ENCODE measurements around the gene AADAT. TPM values are rescaled to one million over a fixed set of nuclear protein-coding genes. Genes with fewer than 3 reads are reported as not detected.
A peak's percentile ranks its signal among the peaks of the same experiment; 100 is the strongest.

AADAT gene
- total RNA-seq, 1 donor from 2014 or later = 0.07 TPM

DNA sequence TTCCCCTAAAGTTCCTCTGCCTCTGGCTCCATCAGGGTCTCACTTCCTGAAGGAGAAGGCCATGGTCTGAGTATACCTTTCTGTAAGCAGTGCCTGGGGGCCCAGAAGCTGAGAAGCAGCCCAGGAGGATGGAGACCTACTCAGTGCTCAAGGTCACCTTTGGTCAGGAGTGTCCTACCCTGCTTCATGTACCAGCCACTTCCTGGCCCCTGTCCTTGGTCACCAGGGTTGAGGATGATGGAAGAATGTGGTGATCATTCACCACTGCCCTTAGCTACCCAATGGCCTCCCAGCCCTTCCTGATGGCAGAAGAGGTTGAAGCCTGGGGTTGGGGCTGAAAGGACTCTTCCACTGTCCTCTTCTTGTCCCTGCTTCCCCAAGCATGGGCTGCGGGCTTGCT lies 54.5 kb downstream of the AADAT start:
- DNase-seq (ENCODE audit: low read depth, low spot score) = no peak

DNA sequence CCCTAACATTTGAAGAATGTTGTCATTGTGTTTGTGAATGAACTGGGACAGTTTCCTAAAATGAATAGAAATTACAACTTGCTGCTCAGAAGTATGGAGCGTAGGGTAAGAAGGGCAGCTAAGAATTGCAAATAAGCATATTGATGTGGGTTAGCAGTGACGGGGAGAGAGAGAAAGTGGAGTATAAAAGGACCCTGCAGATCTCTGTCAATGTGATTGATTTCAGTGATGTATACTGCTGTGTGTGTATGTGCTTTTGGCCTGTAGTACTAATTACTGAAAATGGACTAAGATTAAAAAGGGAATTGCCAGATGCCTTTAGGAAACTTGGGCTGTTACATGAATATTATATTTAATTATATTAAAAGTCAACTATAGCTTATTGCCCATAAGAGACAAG lies 55.8 kb downstream of the AADAT start:
- DNase-seq (ENCODE audit: low read depth, low spot score) = no peak

DNA sequence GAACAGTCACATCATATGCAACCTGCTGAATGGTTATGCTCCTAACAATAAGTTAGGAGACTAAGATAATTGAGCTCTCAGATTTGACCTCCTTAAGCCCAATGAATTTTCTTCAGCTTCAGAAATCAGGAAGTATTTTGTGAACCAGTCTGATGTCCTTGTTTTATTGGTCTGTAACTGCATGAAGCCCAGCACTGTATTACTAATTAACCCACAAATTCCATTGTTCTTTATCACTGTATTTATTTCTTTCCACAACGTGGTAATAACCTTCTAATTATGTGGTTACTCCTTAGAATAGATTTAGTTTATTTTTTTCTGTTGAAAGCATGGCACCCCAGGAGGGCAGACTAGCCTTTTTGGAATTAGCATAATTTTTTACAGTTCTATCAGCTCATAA lies 59.6 kb downstream of the AADAT start:
- no peak for DNase-seq (ENCODE audit: low read depth, low spot score)

DNA sequence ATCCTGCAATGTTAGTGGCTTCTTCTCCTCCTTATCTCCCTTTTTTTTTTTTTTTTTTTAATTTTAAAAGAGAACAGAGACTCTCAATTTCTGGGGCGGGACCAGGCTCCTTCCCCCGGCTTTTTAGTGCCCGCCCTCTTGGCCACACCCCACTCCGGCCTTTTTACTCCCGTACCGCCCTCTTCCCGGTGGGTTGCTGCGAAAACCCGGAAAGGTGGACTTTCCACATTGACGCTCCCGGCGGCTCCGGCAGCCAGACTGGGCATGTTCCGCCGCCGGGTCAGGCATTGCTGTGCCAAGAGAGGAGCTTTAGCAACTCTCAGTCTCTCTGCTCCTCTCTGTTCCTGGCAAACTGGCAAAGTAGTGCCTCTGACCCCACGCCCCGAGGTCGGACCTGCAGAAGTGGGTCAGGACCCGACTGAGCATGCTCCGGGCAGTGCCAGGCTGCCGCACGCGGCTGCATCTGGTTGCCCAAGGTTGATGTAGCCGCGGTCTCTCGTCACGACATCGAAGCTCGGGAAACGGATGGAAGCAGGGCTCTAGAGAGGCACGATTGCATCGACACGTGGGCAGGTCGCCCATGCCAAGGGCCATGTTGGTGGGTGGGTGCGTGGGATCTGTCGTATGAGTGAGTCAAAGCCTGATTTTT lies 62.5 kb downstream of the AADAT start:
- DNase-seq (ENCODE audit: low read depth, low spot score) = peak; percentile 85

DNA sequence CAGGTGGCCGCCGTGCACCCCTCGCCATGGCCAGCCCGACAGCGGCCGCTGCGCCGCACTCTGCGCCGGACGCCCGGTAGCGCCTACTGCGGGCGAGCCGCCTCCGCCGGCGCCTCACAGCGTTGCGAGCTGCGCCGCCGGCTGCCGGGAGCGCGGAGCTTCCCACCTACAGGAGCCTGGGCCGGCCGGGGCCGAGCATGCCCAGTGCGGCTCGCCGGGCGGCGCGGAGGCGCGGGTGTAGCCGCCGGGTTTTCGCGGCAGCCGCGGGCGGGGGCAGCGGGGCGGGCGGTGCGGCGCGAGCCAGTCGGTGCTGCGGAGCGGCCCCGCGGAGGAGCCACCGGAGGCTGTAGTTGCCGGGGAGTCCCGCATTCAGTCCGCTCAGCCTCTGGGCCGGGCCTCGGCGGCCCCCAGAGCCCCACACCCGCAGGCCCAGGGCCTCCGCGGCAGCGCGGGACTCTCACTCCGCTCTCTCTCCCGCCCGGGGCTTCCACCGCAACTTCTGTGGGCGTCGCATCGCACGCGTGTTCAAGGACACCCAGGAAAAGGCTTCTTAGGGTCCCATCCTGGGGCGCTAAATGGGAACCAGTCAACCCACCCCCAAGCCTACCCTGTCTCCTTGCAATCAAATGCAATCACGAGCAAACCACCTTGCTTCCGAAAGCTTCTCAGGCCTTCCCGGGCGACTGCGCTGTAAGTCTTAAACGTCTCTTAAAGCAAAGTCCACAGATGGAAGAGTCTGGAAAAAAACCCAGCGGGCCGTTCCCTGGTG lies 63.3 kb downstream of the AADAT start, which contains the start of gene MFAP3L:
TSS of gene MFAP3L (minus strand) at position 143 of the 769 bp plus-strand sequence. CDS start 20,518 bp downstream, outside the sequence.
- peak; percentile 49 for DNase-seq (ENCODE audit: low read depth, low spot score)

DNA sequence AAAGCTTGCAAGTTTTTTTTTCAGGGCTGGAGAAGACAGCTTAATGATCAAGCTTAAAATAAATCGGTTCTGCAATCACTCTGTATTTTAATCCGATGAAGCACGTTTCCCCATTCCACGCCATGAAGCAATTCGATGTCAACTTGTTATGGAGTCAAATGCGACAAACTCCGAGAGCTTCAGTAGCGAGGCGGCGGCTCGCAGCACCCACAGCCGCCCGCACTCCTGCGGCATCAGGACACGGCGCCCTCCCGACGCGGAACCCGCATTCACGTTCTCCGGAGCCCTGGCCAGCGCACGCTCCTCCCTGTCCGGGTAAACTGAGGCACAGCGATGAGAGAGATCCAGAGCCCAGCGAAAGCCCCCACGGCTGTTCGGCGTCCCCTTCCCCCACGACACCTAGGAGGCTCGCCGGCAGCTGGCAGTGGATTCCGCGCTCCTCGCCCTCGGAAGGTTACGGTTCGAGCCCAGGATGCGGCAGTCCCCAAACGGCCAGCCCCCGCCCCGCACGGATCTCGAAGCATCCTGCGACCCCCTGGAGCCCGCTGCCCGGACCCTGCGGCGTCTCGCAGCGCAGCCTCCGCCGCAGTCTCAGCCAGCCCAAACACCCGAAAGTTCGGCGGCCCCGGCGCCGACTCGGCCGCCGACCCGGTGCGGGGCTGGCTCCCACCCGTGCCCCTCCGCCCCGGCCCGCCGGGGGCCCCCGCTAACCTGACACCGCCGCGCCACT lies 64.1 kb downstream of the AADAT start:
- DNase-seq (ENCODE audit: low read depth, low spot score) = no peak

DNA sequence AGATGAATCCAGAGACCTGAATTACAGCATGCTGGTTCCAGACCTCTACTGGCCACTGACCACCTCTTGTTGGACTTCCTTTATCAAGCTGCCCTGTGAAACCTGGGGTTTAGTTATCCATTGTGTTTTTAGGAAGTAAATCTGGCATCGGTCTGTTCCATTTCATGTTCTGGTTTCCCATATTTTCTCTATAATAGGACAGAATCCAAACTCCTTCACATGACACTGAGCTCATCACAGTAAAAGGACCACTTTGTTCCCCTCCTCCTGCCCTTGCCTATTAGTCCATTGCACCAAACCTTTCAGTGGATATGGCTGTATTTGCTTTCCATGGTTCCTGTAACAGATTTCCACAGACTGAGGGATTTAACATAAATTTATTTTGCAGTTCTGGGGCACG lies 67.5 kb downstream of the AADAT start:
- no peak for DNase-seq (ENCODE audit: low read depth, low spot score)

DNA sequence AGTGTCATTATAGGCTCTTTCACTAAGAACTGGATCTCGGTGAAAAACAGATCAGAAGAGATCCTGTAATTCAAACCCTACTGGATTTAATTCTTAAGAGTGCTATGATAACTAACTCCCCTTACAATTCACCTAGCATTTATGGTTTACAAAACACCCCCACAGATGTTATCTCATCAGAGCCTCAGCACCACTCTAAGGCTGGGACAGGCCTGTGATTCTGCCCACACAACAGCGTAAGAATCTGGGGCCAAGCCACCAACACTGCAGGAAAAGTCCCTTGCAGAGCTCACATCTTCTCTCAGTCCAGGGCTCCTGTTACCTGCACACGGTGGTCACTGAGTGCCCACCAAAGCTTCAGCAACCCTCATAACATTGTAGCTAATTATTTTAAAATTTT lies 72.5 kb downstream of the AADAT start:
- no peak for DNase-seq (ENCODE audit: low read depth, low spot score)

DNA sequence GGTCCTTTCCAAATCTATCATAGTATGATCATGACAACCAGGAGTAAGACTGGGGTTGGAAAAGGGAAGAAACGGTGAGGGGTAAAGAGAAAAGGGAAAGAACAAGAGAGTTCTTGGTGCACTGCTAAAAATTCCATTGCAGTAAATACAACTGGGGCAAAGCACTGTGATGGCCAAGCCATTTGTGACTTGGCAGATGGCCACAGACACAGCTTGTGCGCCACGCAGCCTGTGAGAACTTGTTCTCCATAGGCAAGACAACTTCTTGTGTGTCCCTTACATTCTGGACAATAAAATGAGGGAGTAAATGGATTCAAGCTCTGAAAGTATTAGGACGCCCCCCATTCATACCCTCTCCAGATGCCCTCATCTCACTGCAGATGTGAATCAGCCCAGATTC lies 74.5 kb downstream of the AADAT start:
- no peak for DNase-seq (ENCODE audit: low read depth, low spot score)

DNA sequence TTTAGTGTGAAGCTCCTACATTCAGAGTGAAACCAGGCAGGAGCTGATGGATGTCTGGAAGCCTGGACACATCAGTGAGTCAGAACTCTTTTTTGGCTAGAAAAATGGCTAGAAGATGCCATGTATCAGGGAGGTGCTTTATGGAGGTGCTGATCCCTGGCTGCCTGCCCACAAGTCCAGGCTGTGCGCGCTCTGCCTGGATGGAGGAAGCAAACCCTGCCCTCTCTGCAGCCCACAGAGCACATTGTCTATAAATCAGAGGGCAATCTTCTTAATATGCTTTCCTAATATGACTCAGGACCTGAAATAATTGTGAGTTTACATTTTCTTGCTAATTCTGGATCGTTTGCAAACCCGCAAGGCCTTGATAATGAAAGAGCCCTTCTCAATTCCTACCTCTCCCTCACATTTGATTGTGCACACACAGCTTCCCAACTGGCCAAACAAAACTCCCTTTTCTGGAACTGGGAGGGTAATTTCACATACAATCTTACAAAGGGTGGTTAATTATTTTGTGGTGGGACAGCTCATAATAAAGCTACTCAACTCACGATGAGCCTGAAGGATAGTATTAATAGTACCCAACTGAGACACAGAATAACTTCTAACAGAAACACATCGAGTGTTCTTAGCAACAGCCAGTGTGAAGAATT lies 75.3 kb downstream of the AADAT start:
- no peak for DNase-seq (ENCODE audit: low read depth, low spot score)

DNA sequence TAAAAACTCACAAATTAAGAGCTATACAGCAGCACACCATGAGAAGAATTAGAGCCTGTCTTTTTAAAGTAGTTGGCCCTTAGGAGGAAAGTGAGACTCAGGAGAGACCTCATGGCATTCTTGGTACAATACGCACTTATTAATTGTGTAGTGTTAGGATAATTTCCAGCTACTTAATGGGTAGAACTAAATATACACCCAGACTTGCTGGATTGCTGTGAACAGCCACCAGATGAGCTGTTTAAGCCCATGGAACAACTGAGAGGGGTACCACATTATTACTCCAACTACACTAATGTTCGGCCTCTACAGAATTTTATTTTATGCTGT lies 77.2 kb downstream of the AADAT start:
- DNase-seq (ENCODE audit: low read depth, low spot score) = no peak

DNA sequence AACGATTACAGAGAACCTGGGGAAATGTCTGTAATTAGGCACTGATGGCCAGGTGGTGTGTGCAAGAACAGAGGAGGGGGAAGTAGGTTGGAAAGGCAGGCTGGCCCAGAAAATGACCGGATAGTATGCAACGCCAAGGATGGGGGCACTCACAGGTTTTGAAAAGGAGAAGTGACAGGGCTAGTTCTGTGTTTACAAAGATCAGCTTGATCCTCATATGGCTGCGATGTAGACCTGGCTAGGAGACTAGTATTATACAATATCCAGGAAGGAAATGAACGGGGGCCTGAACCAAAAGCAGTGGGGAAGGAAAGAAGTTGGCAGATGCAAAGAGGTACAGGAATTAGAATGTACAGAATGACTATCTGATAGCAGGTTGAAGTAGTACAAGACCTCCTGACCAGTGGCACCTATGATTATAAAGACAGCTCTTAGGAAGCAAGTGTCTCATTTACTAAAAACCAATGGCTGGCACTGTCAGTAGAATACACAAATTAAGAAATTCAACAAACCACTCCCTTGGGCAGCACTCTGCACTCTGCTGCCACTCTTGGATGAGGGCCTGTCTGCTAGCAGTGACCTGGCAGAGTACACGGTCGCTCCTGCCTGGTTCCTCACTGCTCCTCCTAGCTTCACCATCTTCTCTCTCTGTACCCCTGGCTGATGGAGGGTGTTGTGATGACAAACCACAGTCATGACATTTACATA lies 77.7 kb downstream of the AADAT start:
- no peak for DNase-seq (ENCODE audit: low read depth, low spot score)

Other genes starting within 250 kb of the AADAT start
- gene MFAP3L, start 63.6 kb downstream of the AADAT start, total RNA-seq = 0.20 and 0.21 TPM in 2 replicates

All from pulmonary artery endothelial cell (primary cell).